Measurements from ENCODE around the gene TMEM132D.

Gene TMEM132D

DNA sequence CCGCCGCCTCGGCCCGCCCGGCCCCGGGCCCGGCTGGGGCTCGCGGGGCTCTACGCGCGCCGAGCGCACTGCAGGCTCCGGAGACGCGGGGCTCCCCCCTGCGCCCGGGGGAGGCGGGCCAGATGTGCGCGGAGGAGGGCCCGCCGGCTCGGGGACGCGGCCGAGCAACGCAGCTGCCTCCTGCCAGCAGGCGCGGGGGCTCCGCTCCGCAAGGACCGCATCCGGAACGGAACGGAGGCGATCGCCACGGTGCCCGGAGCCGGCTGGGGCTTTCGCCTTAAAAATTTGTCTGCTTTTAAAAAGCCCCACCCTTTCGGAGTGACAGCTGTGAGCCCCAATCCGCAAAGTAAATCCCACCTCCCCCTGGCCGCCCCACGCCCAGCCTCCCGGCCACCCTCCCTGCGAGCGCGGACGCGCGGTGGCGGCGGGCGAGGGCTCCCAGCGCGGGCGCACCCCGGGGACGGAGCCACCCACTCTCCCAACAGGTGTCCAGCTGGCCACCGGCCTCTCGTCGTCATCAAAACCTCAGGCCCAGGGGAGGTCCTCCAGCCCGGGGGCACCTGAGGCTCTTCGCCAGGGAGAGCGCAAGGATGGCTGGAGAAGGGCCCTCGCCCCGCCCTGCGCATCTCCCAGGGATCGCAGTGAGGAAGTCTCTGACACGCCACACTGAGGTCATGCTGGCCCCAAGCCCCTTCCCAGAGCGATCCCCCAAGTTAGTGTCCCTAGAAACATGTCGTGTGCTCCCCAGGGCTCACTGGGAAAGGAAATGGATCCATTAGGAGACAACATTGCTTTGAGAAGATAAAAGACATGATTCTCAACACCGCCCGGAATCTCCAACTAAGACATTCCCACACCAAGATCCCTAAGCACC is at the start of gene TMEM132D:
TSS of gene TMEM132D (minus strand) at position 70 of the 874 bp plus-strand sequence.
- no peak for DNase-seq (ENCODE audit: low read depth)
- TF ChIP-seq, protein P1, sequence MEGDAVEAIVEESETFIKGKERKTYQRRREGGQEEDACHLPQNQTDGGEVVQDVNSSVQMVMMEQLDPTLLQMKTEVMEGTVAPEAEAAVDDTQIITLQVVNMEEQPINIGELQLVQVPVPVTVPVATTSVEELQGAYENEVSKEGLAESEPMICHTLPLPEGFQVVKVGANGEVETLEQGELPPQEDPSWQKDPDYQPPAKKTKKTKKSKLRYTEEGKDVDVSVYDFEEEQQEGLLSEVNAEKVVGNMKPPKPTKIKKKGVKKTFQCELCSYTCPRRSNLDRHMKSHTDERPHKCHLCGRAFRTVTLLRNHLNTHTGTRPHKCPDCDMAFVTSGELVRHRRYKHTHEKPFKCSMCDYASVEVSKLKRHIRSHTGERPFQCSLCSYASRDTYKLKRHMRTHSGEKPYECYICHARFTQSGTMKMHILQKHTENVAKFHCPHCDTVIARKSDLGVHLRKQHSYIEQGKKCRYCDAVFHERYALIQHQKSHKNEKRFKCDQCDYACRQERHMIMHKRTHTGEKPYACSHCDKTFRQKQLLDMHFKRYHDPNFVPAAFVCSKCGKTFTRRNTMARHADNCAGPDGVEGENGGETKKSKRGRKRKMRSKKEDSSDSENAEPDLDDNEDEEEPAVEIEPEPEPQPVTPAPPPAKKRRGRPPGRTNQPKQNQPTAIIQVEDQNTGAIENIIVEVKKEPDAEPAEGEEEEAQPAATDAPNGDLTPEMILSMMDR (IDR thresholded peaks at IDR 0.05; ENCODE audit: insufficient read depth, low read depth, low read length, missing control alignments) = no peak
- H3K4me3 ChIP-seq (ENCODE audit: low read length) = no peak within 1 kb of the TSS

GRCh38 chr12:129949651-129950050 is 45.8 kb upstream of the TMEM132D start:
- TF ChIP-seq, protein P1 (IDR thresholded peaks at IDR 0.05; ENCODE audit: insufficient read depth, low read depth, low read length, missing control alignments) = no peak
- no peak for DNase-seq (ENCODE audit: low read depth)
- H3K4me3 ChIP-seq (ENCODE audit: low read length) = no peak overlapping the region

DNA sequence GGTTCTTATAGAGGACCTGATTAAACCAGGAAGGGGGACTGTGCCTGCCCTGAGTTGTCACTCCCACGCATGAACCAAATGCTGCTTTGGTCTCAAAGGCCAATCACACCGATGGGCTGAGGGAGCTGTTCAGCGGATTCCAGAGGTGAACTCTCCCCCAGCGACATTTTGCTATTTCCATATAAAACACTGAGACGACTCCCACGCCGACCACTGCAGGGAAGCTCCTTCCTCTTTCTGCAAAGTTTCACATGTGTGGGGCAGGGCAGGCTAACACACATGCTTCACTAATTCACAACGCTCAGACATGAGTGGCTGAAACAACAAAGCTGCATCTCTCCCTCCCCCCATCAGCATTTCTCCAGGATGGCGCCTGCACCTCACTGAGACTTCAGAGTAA is 37.8 kb upstream of the TMEM132D start:
- H3K4me3 ChIP-seq (ENCODE audit: low read length) = no peak overlapping the region
- DNase-seq (ENCODE audit: low read depth) = no peak
- TF ChIP-seq, protein P1 (IDR thresholded peaks at IDR 0.05; ENCODE audit: insufficient read depth, low read depth, low read length, missing control alignments) = no peak

- H3K4me3 ChIP-seq (ENCODE audit: low read length) = no peak overlapping the region
- TF ChIP-seq, protein P1 (IDR thresholded peaks at IDR 0.05; ENCODE audit: insufficient read depth, low read depth, low read length, missing control alignments) = no peak
- no peak for DNase-seq (ENCODE audit: low read depth)
Observed at GRCh38 chr12:129938089-129938488, 34.3 kb upstream of the TMEM132D start.

DNA sequence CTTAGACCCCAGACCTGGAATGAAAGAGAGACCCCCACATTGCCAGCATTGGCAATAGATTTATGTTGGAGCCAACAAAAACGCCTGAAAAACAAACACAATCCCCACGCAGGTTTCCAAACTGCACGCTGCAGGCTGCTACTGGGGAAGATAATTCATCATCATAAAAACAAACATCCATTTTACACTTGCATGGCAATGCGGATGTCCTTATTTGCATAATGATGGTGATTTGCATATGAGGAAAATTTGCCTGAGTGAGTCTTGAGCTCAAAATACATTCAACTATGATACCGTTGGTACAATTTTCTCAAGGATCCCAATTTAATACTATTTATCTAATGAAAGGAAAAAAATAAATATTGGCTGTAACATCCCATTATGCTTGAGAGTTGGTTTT is 33.6 kb upstream of the TMEM132D start:
- no peak overlapping the region for H3K4me3 ChIP-seq (ENCODE audit: low read length)
- TF ChIP-seq, protein P1 (IDR thresholded peaks at IDR 0.05; ENCODE audit: insufficient read depth, low read depth, low read length, missing control alignments) = no peak
- no peak for DNase-seq (ENCODE audit: low read depth)

GRCh38 chr12:129928643-129929042 is 24.8 kb upstream of the TMEM132D start:
- no peak overlapping the region for H3K4me3 ChIP-seq (ENCODE audit: low read length)
- TF ChIP-seq, protein P1 (IDR thresholded peaks at IDR 0.05; ENCODE audit: insufficient read depth, low read depth, low read length, missing control alignments) = no peak

More at GRCh38 chr12:129928643-129929042, 24.8 kb upstream of the TMEM132D start:
- DNase-seq (ENCODE audit: low read depth) = no peak

Measured in epithelial cell of esophagus (primary cell).